K562 (cell line): Measurements from ENCODE around the gene RSRP1. TPM values are rescaled to one million over a fixed set of nuclear protein-coding genes. Genes with fewer than 3 reads are reported as not detected.

Source experiments
- CBX2 ChIP-seq: fragments of 200-600 bp; sonication (generic); IDR thresholded peaks from one replicate; pipeline ENCODE4 v1.6.1; 2012; ENCODE audit warnings: mild to moderate bottlenecking, low read length, inconsistent platforms; ENCODE audit not compliant: insufficient read depth, poor library complexity, severe bottlenecking
- CHD7 ChIP-seq: fragments of 200-600 bp; sonication (generic); IDR thresholded peaks from one replicate; pipeline ENCODE4 v1.6.1; 2012; ENCODE audit warnings: mild to moderate bottlenecking, low read depth, low read length, inconsistent platforms
- MGA ChIP-seq: fragments of 450-650 bp; IDR thresholded peaks from 2 replicates; pipeline ENCODE4 v1.6.1; 2016; ENCODE audit warnings: mild to moderate bottlenecking, moderate library complexity
- SAFB ChIP-seq: fragments of 200-400 bp; formaldehyde crosslinking; IDR thresholded peaks from 2 replicates; pipeline ENCODE4 v1.6.1; 2017; ENCODE audit warnings: low read depth, low read length, borderline replicate concordance
- ZNF347 ChIP-seq: fragments of 450-650 bp; formaldehyde crosslinking; IDR thresholded peaks from 2 replicates; pipeline ENCODE4 v1.4.0; 2020; ENCODE audit warnings: low read depth, mild to moderate bottlenecking, moderate library complexity
- polyA plus RNA-seq, 8 experiments: library from polyadenylated mRNA; depleted of rRNA in 4 of 8; stranded (reverse) in 5 of 8; unstranded in 3 of 8; fragments of >200 nt; fragmentation: Nextera tagmentation in 2 of 8; fragmentation: Illumina TruSeq in 1 of 8; extraction: Ambion mirVana in 2 of 8; extraction: Trizol in 1 of 8; gene quantifications; 2 replicates each; pipeline versions ENCODE4 v1.2.1 to v1.2.3, GENCODE V29; 2011 to 2014; ENCODE audit warnings: inconsistent platforms in 1 of 8, missing spikeins in 1 of 8
- total RNA-seq, 7 experiments: library from RNA; depleted of rRNA in 6 of 7; stranded (reverse); fragments of >200 nt in 6 of 7; fragmentation: Illumina TruSeq in 2 of 7; extraction: Trizol in 2 of 7; gene quantifications; 2 replicates each; pipeline versions ENCODE4 v1.2.1 to v1.2.3, GENCODE V29; 2011 to 2021; ENCODE audit warnings: low replicate concordance in 1 of 7

Gene RSRP1
- total and polyA plus RNA-seq, 9 of the 15 experiments (the other 6 are each of a cell fraction or from before 2014, with no cell fraction given): 27.2 to 283 (median 146) TPM

GRCh38 chr1:25216123-25216522 is 31.1 kb downstream of the RSRP1 start (continued):
- TF ChIP-seq CBX2 (no peak), ZNF347 (CRISPR knock-in tag) (no peak), MGA (peak; percentile 62), SAFB (no peak), CHD7 (no peak)
